IPS-NIHi7 (cell line): ENCODE data around the gene GPSM1.

ENCODE experiments used
- DNase-seq: peaks from one replicate; pipeline ENCODE4 v3.0.0; 2012; ENCODE audit warnings: mixed read lengths; ENCODE audit errors: extremely low spot score

GPSM1 gene

GRCh38 chr9:136361047-136361753, 33.9 kb downstream of the GPSM1 start:
- DNase-seq: no peak

GRCh38 chr9:136361754-136362449, 34.6 kb downstream of the GPSM1 start:
- DNase-seq: no peak

GRCh38 chr9:136362450-136362784, 35.1 kb downstream of the GPSM1 start:
- DNase-seq: no peak

- DNase-seq: peak; percentile 100
These were observed 36.0 kb downstream of the GPSM1 start, which contains the start of gene DNLZ for GRCh38 chr9:136363106-136363948. Gene DNLZ (minus strand): TSS chr9:136363744. CDS start chr9:136363714, 30 bp downstream.

- no peak for DNase-seq
These were observed 36.8 kb downstream of the GPSM1 start for GRCh38 chr9:136363949-136364748.

GRCh38 chr9:136364942-136365774, 37.8 kb downstream of the GPSM1 start:
- DNase-seq: no peak

GRCh38 chr9:136365775-136366222, 38.5 kb downstream of the GPSM1 start:
- no peak for DNase-seq

- no peak for DNase-seq
These were observed 39.5 kb downstream of the GPSM1 start for GRCh38 chr9:136366826-136367225.

- DNase-seq: no peak
These were observed 40.2 kb downstream of the GPSM1 start for GRCh38 chr9:136367296-136368145.

GRCh38 chr9:136368190-136368589, 40.9 kb downstream of the GPSM1 start:
- DNase-seq: no peak

- DNase-seq: no peak
These were observed 42.7 kb downstream of the GPSM1 start for GRCh38 chr9:136370037-136370436.

- DNase-seq: no peak
These were observed 43.6 kb downstream of the GPSM1 start for GRCh38 chr9:136370687-136371532.

GRCh38 chr9:136371533-136371880, 44.2 kb downstream of the GPSM1 start:
- no peak for DNase-seq

- no peak for DNase-seq
These were observed 44.7 kb downstream of the GPSM1 start for GRCh38 chr9:136372006-136372405.

- DNase-seq: peak; percentile 28
These were observed 45.4 kb downstream of the GPSM1 start for GRCh38 chr9:136372561-136373299.

- DNase-seq: no peak
These were observed 46.2 kb downstream of the GPSM1 start, which contains the start of gene CARD9 for GRCh38 chr9:136373300-136374182. Gene CARD9 (minus strand): TSS chr9:136373669. CDS start chr9:136372078, 1,591 bp downstream.

- no peak for DNase-seq
These were observed 46.8 kb downstream of the GPSM1 start for GRCh38 chr9:136374183-136374575.
